CD14-positive monocyte (primary cell): ENCODE results near the gene CAP2. TPM values are rescaled to one million over a fixed set of nuclear protein-coding genes. Genes with fewer than 3 reads are reported as not detected.

ENCODE experiments used
- DNase-seq, 3 donors: peaks; one replicate each; pipeline ENCODE4 v3.0.0-alpha.2; 2011 to 2022
- H2AFZ ChIP-seq: 2 replicates; pipeline ENCODE4 v1.6.0; 2012; ENCODE audit warnings: mild to moderate bottlenecking, low read depth, low read length, inconsistent platforms; ENCODE audit not compliant: insufficient read depth, poor library complexity, severe bottlenecking
- H3K27ac ChIP-seq, 2 donors: 1 replicate in 1 of 2; 2 replicates in 1 of 2; pipeline ENCODE4 v1.5.1; 2012 to 2013; ENCODE audit warnings: low read length in 2 of 2, control low read depth in 1 of 2, inconsistent platforms in 1 of 2, low read depth in 1 of 2, mild to moderate bottlenecking in 1 of 2
- H3K27me3 ChIP-seq, 2 donors: one replicate each; pipeline versions ENCODE4 v1.6.0 to v1.6.1; 2011 to 2013; ENCODE audit warnings: low read length in 2 of 2; ENCODE audit not compliant: control insufficient read depth in 2 of 2, insufficient read depth in 2 of 2
- H3K36me3 ChIP-seq, 2 donors: replicated peaks in 1 of 2; 1 replicate in 1 of 2; 2 replicates in 1 of 2; pipeline versions ENCODE4 v1.5.1 to v1.6.1; 2012 to 2013; ENCODE audit warnings: low read length in 2 of 2, control low read depth in 1 of 2, inconsistent platforms in 1 of 2, mild to moderate bottlenecking in 1 of 2; ENCODE audit not compliant: insufficient read depth in 2 of 2, control insufficient read depth in 1 of 2
- H3K4me1 ChIP-seq, 2 donors: 1 replicate in 1 of 2; 2 replicates in 1 of 2; pipeline versions ENCODE4 v1.5.1 to v1.6.1; 2012 to 2013; ENCODE audit warnings: low read length in 2 of 2, control low read depth in 1 of 2, inconsistent platforms in 1 of 2, mild to moderate bottlenecking in 1 of 2, moderate library complexity in 1 of 2; ENCODE audit not compliant: insufficient read depth in 2 of 2, control insufficient read depth in 1 of 2
- H3K4me2 ChIP-seq: replicated peaks from 2 replicates; pipeline ENCODE3; 2012; ENCODE audit warnings: low read length, moderate library complexity, mild to moderate bottlenecking; ENCODE audit not compliant: poor library complexity, severe bottlenecking; ENCODE audit errors: extremely low read depth
- H3K4me3 ChIP-seq, 3 experiments: fragments of 200-600 bp in 1 of 3; sonication (generic) in 1 of 3; replicated peaks in 1 of 3; 1 replicate in 2 of 3; 2 replicates in 1 of 3; pipeline ENCODE4 v1.5.1; 2011 to 2013; ENCODE audit warnings: low read length in 3 of 3, mild to moderate bottlenecking in 3 of 3, control low read depth in 2 of 3, low read depth in 2 of 3, inconsistent platforms in 1 of 3, moderate library complexity in 1 of 3
- H3K79me2 ChIP-seq: 2 replicates; pipeline ENCODE4 v1.6.0; 2012; ENCODE audit warnings: mild to moderate bottlenecking, control low read depth, inconsistent platforms, low read length, moderate library complexity; ENCODE audit not compliant: insufficient read depth
- H3K9ac ChIP-seq: 2 replicates; pipeline ENCODE4 v1.6.0; 2017; ENCODE audit warnings: low read length, mild to moderate bottlenecking; ENCODE audit not compliant: insufficient read depth, poor library complexity, severe bottlenecking
- H3K9me3 ChIP-seq, 2 donors: replicated peaks in 1 of 2; 1 replicate in 1 of 2; 2 replicates in 1 of 2; pipeline versions ENCODE4 v1.5.1 to v1.6.1; 2012 to 2013; ENCODE audit warnings: low read length in 2 of 2, control low read depth in 1 of 2; ENCODE audit not compliant: control insufficient read depth in 1 of 2, insufficient read depth in 1 of 2
- H4K20me1 ChIP-seq: 2 replicates; pipeline ENCODE4 v1.6.0; 2012; ENCODE audit warnings: mild to moderate bottlenecking, low read length, control low read depth, moderate library complexity; ENCODE audit not compliant: insufficient read depth
- H3K27ac Mint-ChIP-seq, 7 donors: one replicate each; pipeline ENCODE4 v1.8.0; 2020; ENCODE audit warnings: mild to moderate bottlenecking in 7 of 7, mixed read lengths in 7 of 7, moderate library complexity in 6 of 7, inconsistent platforms in 2 of 7
- H3K27me3 Mint-ChIP-seq, 3 donors: one replicate each; pipeline ENCODE4 v1.8.0; 2021 to 2022; ENCODE audit warnings: low read depth in 3 of 3, mild to moderate bottlenecking in 3 of 3, mixed read lengths in 3 of 3, moderate library complexity in 3 of 3, inconsistent platforms in 1 of 3
- H3K36me3 Mint-ChIP-seq, 2 donors: one replicate each; pipeline ENCODE4 v1.8.0; 2020; ENCODE audit warnings: mixed read lengths in 2 of 2, inconsistent platforms in 1 of 2, mild to moderate bottlenecking in 1 of 2
- H3K4me1 Mint-ChIP-seq: one replicate; pipeline ENCODE4 v1.8.0; 2020; ENCODE audit warnings: mild to moderate bottlenecking, mixed read lengths
- H3K4me3 Mint-ChIP-seq, 2 donors: one replicate each; pipeline ENCODE4 v1.8.0; 2020; ENCODE audit warnings: mild to moderate bottlenecking in 2 of 2, mixed read lengths in 2 of 2, moderate library complexity in 1 of 2
- H3K9me3 Mint-ChIP-seq, 7 donors: one replicate each; pipeline ENCODE4 v1.8.0; 2020 to 2022; ENCODE audit warnings: mixed read lengths in 7 of 7, mild to moderate bottlenecking in 6 of 7, moderate library complexity in 6 of 7, inconsistent platforms in 2 of 7
- WGBS: methylation state at CpG from one replicate; pipeline ENCODE4 v1.1.5; 2013; ENCODE audit warnings: missing lambda C conversion rate; ENCODE audit not compliant: insufficient coverage; 5-methylcytosine and 5-hydroxymethylcytosine counted together
- intact Hi-C, 2 donors: fragments of 100-400 bp; cut with micrococcal nuclease; formaldehyde crosslinking; loops; one replicate each; pipeline versions ENCODE4 v1.15.0 to v1.15.1; 2023
- polyA plus RNA-seq, 3 donors: library from polyadenylated mRNA; depleted of rRNA in 1 of 3; unstranded in 2 of 3; stranded (reverse) in 1 of 3; fragments of 300-500 nt in 2 of 3; fragments of >200 nt in 1 of 3; fragmentation: Illumina TruSeq in 2 of 3; gene quantifications; 1 replicate in 2 of 3; 2 replicates in 1 of 3; pipeline ENCODE4 v1.2.3, GENCODE V29; 2012 to 2021
- TF ChIP-seq, protein P1 (sequence below): fragments of 200-600 bp; IDR thresholded peaks from one replicate; pipeline ENCODE4 v1.8.0; 2022; ENCODE audit warnings: antibody characterized with exemption, mild to moderate bottlenecking

Gene CAP2
- polyA plus RNA-seq, 3 donors = not detected

GRCh38 chr6:17381424-17382147 lies 11.8 kb upstream of the CAP2 start:
- no peak overlapping the region for H3K4me3 Mint-ChIP-seq
- WGBS = 20% methylated on average over 1 of the region's 7 CpGs

DNA sequence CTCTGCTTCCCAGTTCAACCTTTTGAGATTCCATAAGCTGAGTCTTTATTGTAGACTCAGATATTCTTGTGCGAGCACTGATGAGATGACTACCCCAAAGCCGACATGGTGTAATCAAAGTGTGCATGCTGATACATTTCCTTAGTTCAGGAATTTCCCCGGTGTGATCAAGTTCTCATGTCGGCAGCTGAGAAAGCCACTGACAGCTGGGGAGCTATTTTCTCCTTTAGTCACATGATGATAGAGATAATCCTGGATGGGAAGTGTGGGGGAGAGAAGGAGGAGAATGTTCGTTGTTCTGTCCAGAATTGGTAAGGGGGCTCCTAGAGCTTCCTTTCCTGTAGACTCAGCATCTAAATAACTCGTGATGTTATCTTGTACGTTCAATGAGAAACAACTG lies 7.7 kb upstream of the CAP2 start:
- Histone ChIP-seq H3K4me2 (no peak overlapping the region), H3K4me1 (no peaks in the 10 kb centered on the region), H3K79me2 (no peaks in the 10 kb centered on the region), H3K27ac (no peak overlapping the region), H2AFZ (no peak overlapping the region), H3K4me3 (no peak overlapping the region), H3K36me3 (no peaks in the 10 kb centered on the region), H3K9ac (no peak overlapping the region), H4K20me1 (no peaks in the 10 kb centered on the region), H3K9me3 (no peaks in the 10 kb centered on the region), H3K27me3 (peaks cover 0 to 1% of the 10 kb centered on the region in 2 donors)
- peaks cover 0 to 13% (median 2%) of the 10 kb centered on the region in 7 donors for H3K9me3 Mint-ChIP-seq
- TF ChIP-seq, protein P1, sequence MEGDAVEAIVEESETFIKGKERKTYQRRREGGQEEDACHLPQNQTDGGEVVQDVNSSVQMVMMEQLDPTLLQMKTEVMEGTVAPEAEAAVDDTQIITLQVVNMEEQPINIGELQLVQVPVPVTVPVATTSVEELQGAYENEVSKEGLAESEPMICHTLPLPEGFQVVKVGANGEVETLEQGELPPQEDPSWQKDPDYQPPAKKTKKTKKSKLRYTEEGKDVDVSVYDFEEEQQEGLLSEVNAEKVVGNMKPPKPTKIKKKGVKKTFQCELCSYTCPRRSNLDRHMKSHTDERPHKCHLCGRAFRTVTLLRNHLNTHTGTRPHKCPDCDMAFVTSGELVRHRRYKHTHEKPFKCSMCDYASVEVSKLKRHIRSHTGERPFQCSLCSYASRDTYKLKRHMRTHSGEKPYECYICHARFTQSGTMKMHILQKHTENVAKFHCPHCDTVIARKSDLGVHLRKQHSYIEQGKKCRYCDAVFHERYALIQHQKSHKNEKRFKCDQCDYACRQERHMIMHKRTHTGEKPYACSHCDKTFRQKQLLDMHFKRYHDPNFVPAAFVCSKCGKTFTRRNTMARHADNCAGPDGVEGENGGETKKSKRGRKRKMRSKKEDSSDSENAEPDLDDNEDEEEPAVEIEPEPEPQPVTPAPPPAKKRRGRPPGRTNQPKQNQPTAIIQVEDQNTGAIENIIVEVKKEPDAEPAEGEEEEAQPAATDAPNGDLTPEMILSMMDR = no peak
- H3K27me3 Mint-ChIP-seq = peaks cover 3 to 7% (median 4%) of the 10 kb centered on the region in 3 donors
- no peaks in the 10 kb centered on the region for H3K36me3 Mint-ChIP-seq
- peaks cover 5% of the 10 kb centered on the region for H3K4me1 Mint-ChIP-seq
- peak overlapping the region in 1 of 7 donors; percentile 55 for H3K27ac Mint-ChIP-seq
- H3K4me3 Mint-ChIP-seq = no peak overlapping the region
- DNase-seq = no peak
- intact Hi-C loops = no loop called here
- WGBS = 88% methylated on average over 3 of the region's 7 CpGs

More at GRCh38 chr6:17381424-17382147, 11.8 kb upstream of the CAP2 start:
- TF ChIP-seq, protein P1 = no peak
- H3K9me3 ChIP-seq = no peaks in the 10 kb centered on the region
- H3K27ac ChIP-seq = no peak overlapping the region
- no peak overlapping the region for H3K4me3 ChIP-seq
- H3K79me2 ChIP-seq = no peaks in the 10 kb centered on the region
- H2AFZ ChIP-seq = no peak overlapping the region
- H3K4me2 ChIP-seq = no peak overlapping the region
- no peaks in the 10 kb centered on the region for H4K20me1 ChIP-seq
- intact Hi-C loops = no loop called here
- H3K36me3 Mint-ChIP-seq = no peaks in the 10 kb centered on the region
- no peaks in the 10 kb centered on the region for H3K4me1 ChIP-seq
- no peaks in the 10 kb centered on the region for H3K27me3 ChIP-seq
- peaks cover 0 to 18% (median 4%) of the 10 kb centered on the region in 7 donors for H3K9me3 Mint-ChIP-seq
- H3K27ac Mint-ChIP-seq = no peak overlapping the region
- peaks cover 4 to 5% (median 5%) of the 10 kb centered on the region in 3 donors for H3K27me3 Mint-ChIP-seq
- peaks cover 5% of the 10 kb centered on the region for H3K4me1 Mint-ChIP-seq
- no peaks in the 10 kb centered on the region for H3K36me3 ChIP-seq
- no peak overlapping the region for H3K9ac ChIP-seq
- no peak for DNase-seq
